Stimulated activated naive CD4-positive, alpha-beta T cell (primary cell): ENCODE results near the gene SELENOO.
A peak's percentile ranks its signal among the peaks of the same experiment; 100 is the strongest.

ENCODE experiments used
- DNase-seq, 6 experiments: peaks; one replicate each; lab custom pipeline; 2025; lab: John Stamatoyannopoulos, UW

SELENOO gene

GRCh38 chr22:50184902-50185374, 15.9 kb upstream of the SELENOO start:
- DNase-seq, result no peak

- peak; percentile 75 to 89 (median 82) for DNase-seq
Measured at GRCh38 chr22:50185375-50186087, 15.3 kb upstream of the SELENOO start, which contains the start of gene TRABD. Gene TRABD, plus strand, starts transcription at chr22:50185913. Its CDS starts 7,148 bp downstream, at chr22:50193061.

- DNase-seq, result no peak
Measured at GRCh38 chr22:50186181-50186714, 14.6 kb upstream of the SELENOO start.

GRCh38 chr22:50186761-50187523, 13.9 kb upstream of the SELENOO start:
- DNase-seq, result peak in 2 of 6 experiments; percentile 13 to 19

- no peak for DNase-seq
Measured at GRCh38 chr22:50188356-50188755, 12.5 kb upstream of the SELENOO start.

- peak in 1 of 6 experiments; percentile 26 for DNase-seq
Measured at GRCh38 chr22:50189184-50189848, 11.5 kb upstream of the SELENOO start.

GRCh38 chr22:50189849-50190181, 11.0 kb upstream of the SELENOO start:
- DNase-seq, result no peak

- peak; percentile 75 to 92 (median 85) for DNase-seq
Measured at GRCh38 chr22:50190182-50190940, 10.4 kb upstream of the SELENOO start.

GRCh38 chr22:50190941-50191741, 9.7 kb upstream of the SELENOO start:
- DNase-seq, result peak; percentile 65 to 93 (median 80)

- peak; percentile 31 to 69 (median 52) for DNase-seq
Measured at GRCh38 chr22:50192436-50193204, 8.2 kb upstream of the SELENOO start.

GRCh38 chr22:50193621-50194020, 7.2 kb upstream of the SELENOO start:
- no peak for DNase-seq

GRCh38 chr22:50194037-50194805, 6.6 kb upstream of the SELENOO start:
- no peak for DNase-seq

GRCh38 chr22:50196256-50196655, 4.6 kb upstream of the SELENOO start:
- no peak for DNase-seq

GRCh38 chr22:50197000-50197800, 3.6 kb upstream of the SELENOO start:
- no peak for DNase-seq

GRCh38 chr22:50197856-50198623, 2.8 kb upstream of the SELENOO start:
- no peak for DNase-seq

- no peak for DNase-seq
Measured at GRCh38 chr22:50198624-50199017, 2.2 kb upstream of the SELENOO start.

- no peak for DNase-seq
Measured at GRCh38 chr22:50199251-50199721, 1.5 kb upstream of the SELENOO start.
